T-helper 1 cell treated with Interleukin-12 subunit alpha and Interleukin-12 subunit beta and Interleukin-4 antibody, amounts not matched to agents 30 μg/mL and 1 μg/mL, for 36 hours (primary cell): ENCODE results near the gene IRF4.
"Not testable (repeated sequence)": the region's sequence is repeated elsewhere in the genome, so short reads cannot be mapped to it uniquely, and the experiment has no call there.

Experiments
- H3K27ac Mint-ChIP-seq: one replicate; pipeline ENCODE4 v1.8.0; 2021; ENCODE audit warnings: mild to moderate bottlenecking, mixed read lengths
- H3K27me3 Mint-ChIP-seq: one replicate; pipeline ENCODE4 v1.8.0; 2021; ENCODE audit warnings: low read depth, mixed read lengths
- H3K36me3 Mint-ChIP-seq: one replicate; pipeline ENCODE4 v1.8.0; 2021; ENCODE audit warnings: low read depth, mixed read lengths
- H3K4me1 Mint-ChIP-seq: one replicate; pipeline ENCODE4 v1.8.0; 2021; ENCODE audit warnings: low read depth, mixed read lengths
- H3K4me3 Mint-ChIP-seq: one replicate; pipeline ENCODE4 v1.8.0; 2021; ENCODE audit warnings: mild to moderate bottlenecking, moderate library complexity, mixed read lengths
- H3K9me3 Mint-ChIP-seq: one replicate; pipeline ENCODE4 v1.8.0; 2021; ENCODE audit warnings: mixed read lengths

The IRF4 gene

GRCh38 chr6:414447-414846 lies 22.9 kb downstream of the IRF4 start:
- peaks cover 40% of the 10 kb centered on the region for H3K4me1 Mint-ChIP-seq
- no peak overlapping the region for H3K4me3 Mint-ChIP-seq
- no peaks in the 10 kb centered on the region for H3K27me3 Mint-ChIP-seq
- peaks cover 31% of the 10 kb centered on the region for H3K9me3 Mint-ChIP-seq
- H3K27ac Mint-ChIP-seq, result no peak overlapping the region
- H3K36me3 Mint-ChIP-seq, result peaks cover 73% of the 10 kb centered on the region

DNA sequence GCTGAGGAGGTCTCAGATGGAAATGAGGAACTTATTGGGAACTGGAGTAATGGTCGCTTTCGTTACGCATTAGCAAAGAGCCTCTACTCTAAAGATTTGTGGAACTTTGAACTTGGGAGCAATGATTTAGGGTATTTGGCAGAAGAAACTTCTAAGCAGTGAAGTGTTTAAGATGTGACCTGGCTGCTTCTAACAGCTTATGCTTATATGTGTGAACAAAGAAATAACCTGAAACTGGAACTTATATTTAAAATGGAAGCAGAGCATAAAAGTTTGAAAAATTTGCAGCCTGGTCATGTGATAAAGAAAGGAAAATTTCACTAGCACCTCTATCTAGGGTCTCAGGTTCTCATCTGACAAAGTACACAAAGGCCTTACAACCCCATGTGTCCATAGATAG lies 23.5 kb downstream of the IRF4 start:
- H3K9me3 Mint-ChIP-seq, result peaks cover 31% of the 10 kb centered on the region
- H3K27ac Mint-ChIP-seq, result no peak overlapping the region
- peaks cover 71% of the 10 kb centered on the region for H3K36me3 Mint-ChIP-seq
- peaks cover 37% of the 10 kb centered on the region for H3K4me1 Mint-ChIP-seq
- H3K27me3 Mint-ChIP-seq, result no peaks in the 10 kb centered on the region
- H3K4me3 Mint-ChIP-seq, result no peak overlapping the region

DNA sequence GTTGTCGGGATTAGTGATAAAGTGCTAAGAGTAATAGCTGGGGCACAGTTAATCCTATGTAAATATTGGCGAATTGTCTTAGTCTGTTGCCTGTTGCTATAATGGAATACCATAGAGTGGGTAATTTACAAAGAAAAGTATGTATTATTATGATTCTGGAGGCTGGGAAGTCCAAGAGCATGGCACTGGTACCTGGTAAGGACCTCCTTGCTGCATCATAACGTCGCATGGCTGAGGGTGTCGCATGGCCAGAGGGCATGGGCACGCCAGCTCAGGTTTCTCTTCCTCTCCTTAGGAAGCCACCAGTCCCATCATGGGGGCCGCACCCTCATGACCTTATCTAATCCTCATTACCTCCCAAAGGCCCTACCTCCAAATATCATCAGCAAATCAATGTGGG lies 29.7 kb downstream of the IRF4 start:
- H3K27ac Mint-ChIP-seq, result no peak overlapping the region
- H3K4me1 Mint-ChIP-seq, result peaks cover 24% of the 10 kb centered on the region
- no peaks in the 10 kb centered on the region for H3K27me3 Mint-ChIP-seq
- no peak overlapping the region for H3K4me3 Mint-ChIP-seq
- H3K36me3 Mint-ChIP-seq, result peaks cover 18% of the 10 kb centered on the region
- H3K9me3 Mint-ChIP-seq, result peaks cover 17% of the 10 kb centered on the region

- Mint-ChIP-seq H3K9me3 (peaks cover 5% of the 10 kb centered on the region), H3K4me1 (peaks cover 20% of the 10 kb centered on the region), H3K27me3 (no peaks in the 10 kb centered on the region), H3K36me3 (peaks cover 9% of the 10 kb centered on the region), H3K27ac (no peak overlapping the region), H3K4me3 (no peak overlapping the region)
These were observed 31.0 kb downstream of the IRF4 start for GRCh38 chr6:422433-423054.

DNA sequence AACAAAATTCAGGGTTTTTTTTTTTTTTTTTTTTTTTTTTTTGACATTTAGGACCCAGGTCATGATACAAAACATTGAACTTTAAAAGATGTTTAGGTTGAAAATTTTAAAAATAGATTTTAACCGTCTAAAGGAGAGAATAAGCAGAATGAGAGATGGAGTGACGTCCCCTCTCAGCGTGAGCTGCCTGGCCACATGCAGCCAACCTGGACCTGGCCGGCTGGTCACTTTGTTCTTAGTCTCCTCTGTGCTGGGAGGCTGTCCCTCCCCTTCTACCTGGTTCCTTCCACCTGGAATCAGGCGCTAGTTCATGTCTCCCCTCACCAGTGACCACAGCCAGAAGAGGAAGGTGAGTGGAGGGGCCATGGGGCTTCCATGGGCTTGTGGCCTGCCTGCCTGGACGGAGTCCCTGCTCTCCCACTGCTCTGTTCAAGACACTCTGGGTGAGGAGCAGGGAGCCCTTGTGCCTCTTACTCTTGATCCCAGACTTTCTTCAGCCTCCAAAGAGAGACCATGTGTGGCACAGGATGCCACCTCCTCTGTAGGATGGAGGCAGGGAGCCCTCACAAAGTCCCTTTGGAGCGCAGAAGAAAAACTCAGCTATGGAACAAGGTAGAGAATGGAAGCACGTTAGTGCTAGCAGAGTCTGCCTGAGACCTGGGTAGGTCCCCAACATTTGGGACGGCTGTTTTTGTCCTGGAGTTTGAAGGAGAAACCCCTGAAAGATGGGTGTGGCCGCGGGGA lies 31.7 kb downstream of the IRF4 start:
- H3K27me3 Mint-ChIP-seq, result no peaks in the 10 kb centered on the region
- H3K9me3 Mint-ChIP-seq, result peaks cover 5% of the 10 kb centered on the region
- no peak overlapping the region for H3K4me3 Mint-ChIP-seq
- H3K27ac Mint-ChIP-seq, result no peak overlapping the region
- H3K36me3 Mint-ChIP-seq, result peaks cover 9% of the 10 kb centered on the region
- peaks cover 24% of the 10 kb centered on the region for H3K4me1 Mint-ChIP-seq

DNA sequence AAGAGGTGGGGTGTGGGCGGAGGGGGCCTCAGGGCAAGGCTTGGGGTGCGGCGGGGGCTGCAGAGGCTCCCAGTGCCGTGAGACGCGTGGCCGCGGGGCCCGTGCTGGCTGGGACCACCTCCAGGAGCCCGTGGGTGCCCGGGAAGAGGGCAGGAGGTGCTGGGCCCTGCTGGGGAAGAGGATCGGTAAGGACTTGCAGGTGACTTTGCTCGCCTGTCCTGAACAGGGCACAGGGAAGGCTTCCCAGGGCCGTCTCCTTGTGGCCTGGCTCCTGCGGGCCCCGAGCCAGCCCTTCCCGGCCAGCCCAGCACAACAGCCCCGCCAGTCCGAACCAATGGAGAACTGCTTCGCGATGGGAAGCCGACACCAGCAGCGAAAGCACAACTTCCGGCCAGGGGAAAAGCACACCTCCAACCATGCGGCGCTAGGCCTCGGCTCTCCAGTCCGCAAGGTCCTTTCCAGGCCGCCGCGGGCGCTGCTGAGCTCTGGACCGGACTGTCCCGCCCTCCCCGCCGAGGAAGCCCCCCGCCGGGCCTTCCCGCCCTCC lies 32.3 kb downstream of the IRF4 start:
- H3K4me3 Mint-ChIP-seq, result no peak overlapping the region
- H3K27me3 Mint-ChIP-seq, result no peaks in the 10 kb centered on the region
- H3K27ac Mint-ChIP-seq, result no peak overlapping the region
- peaks cover 27% of the 10 kb centered on the region for H3K4me1 Mint-ChIP-seq
- H3K9me3 Mint-ChIP-seq, result peaks cover 5% of the 10 kb centered on the region
- peaks cover 9% of the 10 kb centered on the region for H3K36me3 Mint-ChIP-seq

GRCh38 chr6:424741-425417 lies 33.3 kb downstream of the IRF4 start:
- H3K27ac Mint-ChIP-seq, result peak overlapping the region; percentile 26
- H3K4me1 Mint-ChIP-seq, result peaks cover 33% of the 10 kb centered on the region
- H3K4me3 Mint-ChIP-seq, result no peak overlapping the region
- no peaks in the 10 kb centered on the region for H3K27me3 Mint-ChIP-seq
- H3K9me3 Mint-ChIP-seq, result peaks cover 5% of the 10 kb centered on the region
- peaks cover 5% of the 10 kb centered on the region for H3K36me3 Mint-ChIP-seq

GRCh38 chr6:425418-425788 lies 33.9 kb downstream of the IRF4 start:
- not testable (repeated sequence) for H3K27me3 Mint-ChIP-seq, H3K36me3 Mint-ChIP-seq, H3K9me3 Mint-ChIP-seq, H3K4me3 Mint-ChIP-seq
- Mint-ChIP-seq H3K27ac (peak overlapping the region; percentile 26), H3K4me1 (peaks cover 36% of the 10 kb centered on the region)

GRCh38 chr6:426198-426738 lies 34.7 kb downstream of the IRF4 start:
- not testable (repeated sequence) for H3K27me3 Mint-ChIP-seq, H3K36me3 Mint-ChIP-seq, H3K27ac Mint-ChIP-seq, H3K9me3 Mint-ChIP-seq, H3K4me3 Mint-ChIP-seq
- peaks cover 43% of the 10 kb centered on the region for H3K4me1 Mint-ChIP-seq

DNA sequence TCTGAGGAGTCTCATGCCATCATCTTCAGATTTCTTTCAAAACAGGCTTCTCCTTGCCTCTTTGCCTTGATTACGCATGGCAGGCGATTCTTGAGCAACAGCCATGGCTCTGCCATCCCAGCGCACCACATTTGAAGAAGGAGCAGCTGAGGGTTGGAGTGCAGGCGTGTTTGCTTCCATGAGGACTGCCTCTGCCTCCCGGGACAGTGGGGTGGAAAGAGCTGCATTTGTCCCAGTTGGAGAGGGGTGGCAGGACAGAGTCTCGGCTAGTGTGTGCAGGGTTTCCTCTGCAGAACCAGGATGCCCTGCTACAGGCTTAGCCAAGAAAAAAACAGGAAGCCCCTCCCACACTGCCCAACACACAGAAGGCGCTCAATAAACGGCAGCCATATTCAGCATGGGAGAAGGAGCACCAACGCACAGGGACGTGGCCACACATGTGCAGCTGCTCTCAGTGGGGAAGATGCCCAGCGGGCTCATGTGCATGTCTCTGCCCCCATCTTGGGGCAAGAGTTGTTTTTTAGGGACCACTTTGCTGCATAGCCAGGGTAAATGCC lies 36.6 kb downstream of the IRF4 start:
- Mint-ChIP-seq H3K9me3 (no peaks in the 10 kb centered on the region), H3K36me3 (no peaks in the 10 kb centered on the region), H3K27me3 (no peaks in the 10 kb centered on the region), H3K4me3 (no peak overlapping the region), H3K27ac (no peak overlapping the region), H3K4me1 (peaks cover 56% of the 10 kb centered on the region)

DNA sequence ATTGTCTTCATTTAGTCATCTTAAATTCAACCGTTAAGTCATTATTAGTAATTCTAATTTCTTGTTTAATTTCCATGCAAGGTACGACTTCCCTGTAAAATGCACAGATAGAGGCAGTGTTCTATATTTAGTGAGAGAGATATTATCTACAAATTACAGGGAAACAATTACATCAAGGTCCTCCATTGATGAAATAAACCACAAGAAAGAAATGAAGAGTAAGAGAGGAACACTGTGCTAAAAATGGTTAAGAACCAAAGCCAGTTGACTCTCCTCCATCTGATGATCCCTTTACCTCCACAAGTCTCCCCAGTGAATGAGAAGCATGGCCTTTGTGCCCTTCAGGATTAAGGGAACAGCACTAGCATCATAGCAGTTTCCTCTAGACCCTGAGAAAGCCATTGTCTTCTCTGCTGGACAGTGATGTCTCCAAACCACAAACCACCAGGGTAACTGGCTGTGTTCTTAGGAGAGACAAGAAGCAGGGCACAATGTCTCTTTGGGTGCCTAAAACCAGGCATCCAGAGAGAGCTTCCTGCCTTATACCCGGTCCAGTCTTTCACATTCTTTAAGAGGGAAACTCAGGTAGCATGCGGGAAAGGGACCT lies 38.1 kb downstream of the IRF4 start:
- H3K27ac Mint-ChIP-seq, result peak overlapping the region; percentile 45
- no peaks in the 10 kb centered on the region for H3K27me3 Mint-ChIP-seq
- no peaks in the 10 kb centered on the region for H3K9me3 Mint-ChIP-seq
- peak overlapping the region; percentile 19 for H3K4me3 Mint-ChIP-seq
- H3K4me1 Mint-ChIP-seq, result peaks cover 61% of the 10 kb centered on the region
- H3K36me3 Mint-ChIP-seq, result no peaks in the 10 kb centered on the region

DNA sequence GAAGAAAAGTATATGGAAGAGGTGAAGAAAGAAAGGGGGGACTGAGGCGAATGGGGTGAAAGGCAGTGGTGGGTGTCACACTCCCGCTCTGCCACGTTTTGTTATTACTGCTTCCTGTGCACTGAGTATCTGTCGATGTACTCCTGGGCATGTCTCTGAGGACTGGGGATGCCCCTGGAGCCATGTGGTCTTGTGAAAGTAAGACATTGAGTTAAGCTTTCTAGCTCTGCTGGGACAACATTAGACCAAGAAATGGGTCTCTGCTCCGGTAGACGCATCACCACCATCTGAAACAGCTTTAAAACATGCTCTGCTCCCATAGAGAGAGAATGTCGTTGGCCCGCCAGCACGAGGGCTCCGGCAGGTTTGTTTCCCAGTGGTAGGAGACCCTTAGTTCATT lies 40.0 kb downstream of the IRF4 start:
- H3K4me3 Mint-ChIP-seq, result peak overlapping the region; percentile 4
- H3K27ac Mint-ChIP-seq, result peak overlapping the region; percentile 31
- peaks cover 61% of the 10 kb centered on the region for H3K4me1 Mint-ChIP-seq
- no peaks in the 10 kb centered on the region for H3K36me3 Mint-ChIP-seq
- H3K9me3 Mint-ChIP-seq, result no peaks in the 10 kb centered on the region
- no peaks in the 10 kb centered on the region for H3K27me3 Mint-ChIP-seq

- Mint-ChIP-seq H3K27ac (peak overlapping the region; percentile 31), H3K36me3 (no peaks in the 10 kb centered on the region), H3K9me3 (no peaks in the 10 kb centered on the region), H3K4me1 (peaks cover 61% of the 10 kb centered on the region), H3K27me3 (no peaks in the 10 kb centered on the region), H3K4me3 (peak overlapping the region; percentile 49)
These were observed 40.4 kb downstream of the IRF4 start for GRCh38 chr6:431986-432385.

DNA sequence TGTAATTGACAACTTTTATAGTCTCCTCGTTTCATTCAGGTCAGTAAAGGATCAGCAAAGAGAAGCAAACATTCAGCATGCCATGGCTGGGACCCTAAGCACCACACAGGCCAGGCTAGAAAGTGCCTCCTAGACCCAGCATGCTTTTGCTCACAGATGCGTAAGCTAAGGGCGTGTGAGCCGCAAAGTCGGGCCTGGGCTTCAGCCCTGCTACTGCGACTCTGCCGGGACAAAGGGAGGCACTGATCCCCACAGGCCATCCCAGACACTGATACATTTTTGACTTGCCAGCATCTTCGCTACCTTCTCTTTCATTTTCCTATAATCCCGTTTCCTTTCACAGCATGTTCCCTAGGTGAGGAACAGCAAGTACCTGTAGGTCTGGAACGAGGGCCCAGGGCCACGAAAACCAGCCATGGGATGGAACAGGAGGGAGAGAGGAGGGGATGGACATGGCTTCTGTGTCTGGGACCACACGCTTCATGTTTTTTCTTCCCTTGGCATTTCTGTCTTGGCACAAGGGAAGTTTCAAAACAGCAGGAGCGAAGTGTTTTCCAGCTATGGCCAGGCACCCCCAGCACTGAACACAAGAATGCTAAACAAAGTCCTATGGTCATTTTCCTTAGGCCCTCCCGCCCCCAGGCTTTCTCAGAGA lies 42.6 kb downstream of the IRF4 start:
- Mint-ChIP-seq H3K4me3 (peak overlapping the region; percentile 56), H3K27me3 (no peaks in the 10 kb centered on the region), H3K9me3 (no peaks in the 10 kb centered on the region), H3K36me3 (no peaks in the 10 kb centered on the region), H3K27ac (peak overlapping the region; percentile 88), H3K4me1 (peaks cover 54% of the 10 kb centered on the region)
